Activated T-helper 9 cell treated with anti-CD3 and anti-CD28 coated beads, Interleukin-2, amount 50 U/mL, for 16 hours (primary cell): ENCODE data around the gene KIAA1328.
"Not testable (repeated sequence)": the region's sequence is repeated elsewhere in the genome, so short reads cannot be mapped to it uniquely, and the experiment has no call there.

ENCODE experiments used
- DNase-seq: peaks from one replicate; pipeline ENCODE4 v3.0.0-alpha.2; 2020; ENCODE audit warnings: low read depth

The KIAA1328 gene

DNA sequence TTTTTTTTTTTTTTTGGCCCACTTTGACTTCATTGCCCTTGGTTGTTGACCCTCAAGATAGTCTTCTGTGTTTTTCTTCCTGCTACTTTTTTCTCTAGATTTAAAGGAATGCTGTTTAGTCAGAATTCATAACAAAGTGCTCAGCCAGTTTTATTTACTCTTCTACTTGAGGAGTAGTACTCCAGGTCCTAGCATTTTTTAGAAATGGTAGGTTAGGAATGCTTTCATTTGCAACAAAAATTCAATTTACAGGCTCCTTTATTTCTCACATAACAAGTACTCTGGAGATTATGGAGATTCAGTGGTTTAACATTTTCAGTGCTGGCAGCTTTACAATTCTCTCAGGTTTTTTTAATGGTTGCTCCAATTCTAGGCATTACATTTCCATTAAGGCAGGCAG, 58.2 kb downstream of the KIAA1328 start:
- DNase-seq, result no peak

DNA sequence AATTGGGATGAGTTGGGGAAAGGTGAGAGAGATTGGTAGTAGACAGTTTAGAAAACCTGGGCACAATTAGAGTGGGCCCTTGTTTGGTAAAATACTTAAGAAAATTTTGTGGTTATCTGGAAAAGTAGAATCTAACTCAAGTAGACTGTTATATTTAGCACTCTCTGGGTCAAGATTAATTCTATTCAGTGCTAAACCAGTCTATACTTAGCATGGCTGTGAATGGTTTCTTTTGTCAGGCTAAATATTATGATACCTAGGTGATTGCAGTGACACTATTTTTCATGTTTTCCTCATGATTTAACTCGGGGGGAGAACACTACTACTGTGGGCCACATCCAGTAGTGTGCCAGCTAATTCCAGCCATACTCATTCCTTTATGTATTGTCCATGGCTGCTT, 58.9 kb downstream of the KIAA1328 start:
- DNase-seq, result no peak

DNA sequence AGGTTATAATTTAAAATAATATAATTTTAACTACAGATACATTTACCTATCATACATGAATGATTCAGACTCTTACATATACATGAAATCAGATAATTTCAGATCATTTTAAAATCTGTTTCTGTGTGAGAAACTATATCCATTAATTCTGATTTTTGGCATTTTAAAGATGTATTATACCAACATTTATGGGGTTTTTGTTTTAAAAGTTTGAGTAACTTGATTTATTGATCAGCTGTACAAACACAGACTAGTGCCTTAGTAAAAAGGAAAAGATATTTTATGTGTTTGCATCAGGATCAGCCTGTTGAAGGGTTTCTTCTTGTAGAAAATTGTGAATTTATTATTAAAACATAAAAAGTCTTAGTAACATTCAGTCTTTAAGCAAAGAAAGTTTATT, 59.9 kb downstream of the KIAA1328 start:
- DNase-seq, result no peak

DNA sequence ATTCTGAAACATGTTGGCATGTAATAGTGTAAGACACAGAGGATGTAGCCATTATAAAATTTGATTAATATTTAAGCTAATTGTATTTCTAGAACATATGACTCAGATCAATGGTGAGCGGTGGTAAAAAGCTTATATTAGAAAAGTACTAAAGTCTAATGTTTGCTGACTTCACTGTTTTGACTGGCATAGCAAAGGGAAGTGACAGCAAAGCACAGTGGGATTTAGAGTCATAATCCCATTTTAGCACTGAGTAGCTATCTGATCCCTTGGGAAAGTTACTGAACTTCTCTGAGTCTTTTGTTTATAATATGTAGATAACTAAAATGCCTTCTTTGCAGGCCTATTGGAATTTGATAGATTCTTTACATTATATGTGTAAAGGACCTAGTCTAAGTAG, 60.4 kb downstream of the KIAA1328 start:
- no peak for DNase-seq

DNA sequence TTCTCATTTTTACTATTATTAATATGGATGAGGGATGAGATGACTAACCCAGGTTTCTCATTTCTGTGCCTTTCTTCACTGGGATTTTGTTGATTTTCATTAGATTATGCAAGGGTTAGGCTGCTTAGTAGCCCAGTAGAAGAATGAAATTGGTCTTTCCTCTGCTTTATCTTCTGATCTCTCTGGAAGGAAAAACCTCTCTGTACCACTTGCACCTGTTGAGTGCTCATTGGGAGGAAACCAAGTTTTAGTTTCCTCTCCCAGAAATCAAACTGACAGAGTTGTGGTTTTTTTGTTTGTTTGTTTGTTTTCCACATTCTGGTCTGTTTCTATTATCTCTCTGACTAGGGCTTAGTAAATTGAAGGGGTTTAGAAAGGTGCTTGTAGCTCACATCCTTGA, 60.8 kb downstream of the KIAA1328 start:
- DNase-seq, result no peak

DNA sequence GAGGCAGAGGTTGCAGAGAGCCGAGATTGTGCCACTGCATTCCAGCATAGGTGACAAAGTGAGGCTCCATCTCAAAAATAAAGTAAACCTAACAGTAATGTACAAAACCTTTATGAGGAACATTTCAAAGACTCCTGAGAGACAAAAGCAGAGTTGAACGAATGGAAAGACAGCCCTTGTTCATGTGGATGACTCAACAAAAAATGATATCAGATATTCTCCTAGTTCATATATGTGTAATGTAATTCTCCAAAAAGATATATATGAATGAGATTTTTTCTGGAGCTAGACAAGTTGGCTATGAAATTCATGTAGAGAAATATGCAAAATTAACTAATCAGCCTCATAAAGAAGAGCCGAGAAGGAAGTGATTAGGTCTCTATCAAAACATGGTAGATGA, 61.7 kb downstream of the KIAA1328 start:
- DNase-seq, result no peak

DNA sequence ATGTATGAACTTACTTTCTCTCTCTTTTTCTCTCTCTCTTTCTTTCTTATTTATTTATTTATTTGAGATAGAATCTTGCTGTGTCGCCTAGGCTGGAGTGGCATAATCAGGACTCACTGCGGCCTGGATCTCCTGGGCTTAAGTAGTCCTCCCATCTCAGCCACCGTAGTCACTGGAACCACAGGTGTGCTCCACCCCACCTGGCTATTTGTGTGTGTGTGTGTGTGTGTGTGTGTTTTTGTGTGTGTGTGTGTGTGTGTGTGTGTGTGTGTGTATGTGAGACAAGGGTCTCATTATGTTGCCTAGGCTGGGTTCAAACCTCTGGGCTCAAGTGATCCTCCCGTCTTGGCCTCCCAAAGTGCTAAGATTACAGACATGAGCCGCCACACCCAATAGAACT, 64.3 kb downstream of the KIAA1328 start:
- DNase-seq, result no peak

DNA sequence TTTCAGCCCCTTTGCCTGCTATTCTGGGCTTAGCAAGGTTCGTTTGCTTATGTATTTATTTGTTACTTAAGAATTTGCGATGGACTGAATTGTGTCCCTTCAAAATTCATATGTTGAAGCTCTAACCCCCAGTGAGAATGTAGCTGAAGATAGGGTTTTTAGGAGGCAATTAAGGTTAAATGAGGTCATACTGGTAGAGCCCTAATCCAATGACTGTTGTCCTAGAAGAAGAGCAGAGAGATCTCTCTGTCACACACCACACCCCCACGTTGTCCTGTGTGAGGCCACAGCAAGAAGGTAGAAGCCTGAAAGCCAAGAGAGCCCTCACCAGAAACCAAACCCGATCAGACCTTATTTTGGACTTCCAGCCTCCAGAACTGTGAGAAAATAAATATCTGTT, 66.7 kb downstream of the KIAA1328 start:
- DNase-seq, result no peak

DNA sequence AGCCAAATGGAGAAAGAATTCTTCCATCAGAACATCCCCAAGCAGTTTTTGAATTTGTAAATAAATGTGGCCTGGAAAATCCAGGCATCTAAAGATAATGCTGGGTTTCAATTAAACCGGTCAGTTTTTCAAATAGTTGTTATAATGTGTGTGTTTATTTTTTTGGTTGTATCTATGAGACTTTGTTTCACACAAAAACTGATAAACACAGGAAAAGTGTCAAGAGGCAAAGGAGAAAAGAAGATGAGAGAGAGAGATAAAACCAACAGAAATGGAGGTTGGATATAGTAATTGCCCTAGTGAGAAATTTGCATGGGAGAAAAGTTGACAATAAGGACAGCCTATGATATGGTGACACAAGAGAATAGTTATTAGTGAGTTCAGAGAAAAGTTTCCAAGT, 68.3 kb downstream of the KIAA1328 start:
- DNase-seq, result no peak

DNA sequence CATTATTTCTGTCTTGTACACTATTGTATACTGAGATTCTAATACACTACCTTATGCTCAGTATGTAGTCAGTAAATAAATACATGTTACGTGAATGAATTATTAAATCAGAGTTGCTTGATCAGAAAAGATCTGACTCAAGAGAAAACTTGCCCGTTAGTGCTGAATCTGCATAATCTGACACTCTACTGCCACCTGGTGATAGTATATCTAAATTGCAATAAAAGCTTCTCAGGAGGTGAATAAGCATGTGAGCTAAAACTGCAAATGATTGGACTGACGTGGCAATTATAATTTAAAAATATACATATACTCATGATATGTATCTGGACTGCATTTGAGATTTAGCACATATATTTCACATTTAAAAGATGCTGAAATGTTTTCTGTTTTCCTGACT, 70.4 kb downstream of the KIAA1328 start:
- no peak for DNase-seq

DNA sequence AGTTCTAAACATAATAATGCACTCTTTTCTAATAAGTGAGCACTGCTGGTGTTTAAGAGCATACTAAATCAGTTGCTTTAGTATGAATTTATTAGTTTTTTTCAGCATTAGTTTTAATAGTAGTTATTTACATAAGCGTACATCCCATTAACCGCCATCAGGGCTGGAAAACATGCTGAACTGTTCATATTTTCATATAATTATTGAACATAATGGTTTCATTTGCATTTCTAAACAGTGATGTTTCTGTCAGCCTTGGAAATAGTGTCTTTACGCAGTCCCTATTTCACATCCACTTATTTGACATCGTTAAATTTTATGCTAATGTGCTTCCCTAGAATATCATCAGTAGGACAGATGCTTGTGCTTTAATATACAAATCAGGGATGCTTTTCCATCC, 71.5 kb downstream of the KIAA1328 start:
- no peak for DNase-seq

DNA sequence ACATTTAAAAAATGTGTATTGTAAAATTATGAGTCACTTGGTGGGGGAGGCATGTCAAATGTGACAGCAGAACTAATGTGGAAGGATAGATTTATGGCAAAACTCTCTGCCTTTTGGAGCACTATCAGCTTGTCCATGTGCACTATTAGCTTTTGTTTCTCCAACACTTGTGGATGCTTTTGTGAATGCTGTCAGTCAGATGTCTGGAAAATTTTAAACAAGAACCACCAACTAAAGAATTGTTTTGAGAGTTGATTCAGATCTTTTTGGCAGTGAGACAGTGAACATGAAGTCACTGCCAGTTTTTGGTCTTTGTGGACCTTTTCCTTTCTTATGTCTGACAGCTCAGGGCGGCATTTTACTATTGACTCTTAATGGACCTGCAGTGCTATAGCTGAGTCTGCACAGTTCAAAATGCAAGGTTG, 72.4 kb downstream of the KIAA1328 start:
- no peak for DNase-seq

DNA sequence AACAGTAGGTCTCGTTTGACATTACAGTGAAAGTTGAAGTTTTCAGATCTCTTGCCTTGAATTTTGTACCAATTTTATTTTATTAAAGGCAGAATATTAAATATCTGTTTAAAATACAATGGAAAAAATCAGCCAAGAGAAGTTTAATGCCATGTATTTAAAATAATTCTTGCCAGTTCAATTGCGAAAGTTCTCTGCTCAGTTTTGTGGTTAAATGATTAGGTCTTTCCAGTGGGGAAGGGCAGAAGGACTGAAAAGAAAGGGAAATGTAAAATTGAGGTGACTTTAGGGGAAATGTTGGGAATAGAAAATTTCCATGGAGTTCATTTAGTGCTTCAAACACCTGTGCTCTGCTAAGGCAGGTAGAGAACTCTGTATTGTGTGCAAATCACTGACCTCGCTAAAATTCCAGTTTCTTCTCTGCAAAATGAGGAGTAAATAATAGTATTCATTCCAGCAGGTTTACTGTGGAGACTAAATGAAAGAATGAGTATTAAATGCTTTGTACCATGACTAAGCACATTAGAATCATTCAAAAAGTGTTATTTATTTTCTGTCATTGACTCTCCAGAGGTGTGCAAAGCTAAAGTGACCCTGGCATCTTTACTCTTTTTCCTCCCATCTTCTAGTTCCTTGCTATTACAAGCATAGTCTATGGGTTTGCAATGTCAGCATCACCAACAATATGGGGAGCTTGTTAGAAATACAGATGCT, 74.4 kb downstream of the KIAA1328 start:
- no peak for DNase-seq

DNA sequence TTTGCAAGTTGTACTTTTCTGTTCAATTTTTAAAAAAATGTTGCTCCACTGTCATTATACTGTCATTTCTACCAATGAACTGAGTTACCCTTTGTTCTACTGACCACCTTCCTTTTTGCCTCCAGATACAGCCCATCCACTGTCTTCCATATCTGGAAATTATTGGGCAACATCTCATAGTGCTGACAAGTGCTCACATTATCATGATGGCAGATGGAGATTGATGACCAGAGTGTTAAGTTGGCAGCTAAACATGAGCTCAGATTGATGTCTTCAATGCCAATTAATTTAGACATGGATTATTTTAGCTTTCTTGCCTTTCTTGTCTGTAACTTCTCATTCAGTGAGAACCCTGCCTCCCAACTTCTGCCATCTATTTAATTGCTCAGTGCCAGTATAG, 76.6 kb downstream of the KIAA1328 start:
- DNase-seq, result no peak

DNA sequence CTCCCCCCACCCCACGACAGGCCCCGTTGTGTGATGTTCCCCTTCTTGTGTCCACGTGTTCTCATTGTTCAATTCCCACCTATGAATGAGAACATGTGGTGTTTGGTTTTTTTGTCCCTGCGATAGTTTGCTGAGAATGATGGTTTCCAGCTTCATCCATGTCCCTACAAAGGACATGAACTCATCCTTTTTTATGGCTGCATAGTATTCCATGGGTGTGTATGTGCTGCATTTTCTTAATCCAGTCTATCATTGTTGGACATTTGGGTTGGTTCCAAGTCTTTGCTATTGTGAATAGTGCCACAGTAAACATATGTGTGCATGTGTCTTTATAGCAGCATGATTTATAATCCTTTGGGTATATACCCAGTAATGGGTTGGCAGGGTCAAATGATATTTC, 80.4 kb downstream of the KIAA1328 start:
- DNase-seq, result not testable (repeated sequence)

DNA sequence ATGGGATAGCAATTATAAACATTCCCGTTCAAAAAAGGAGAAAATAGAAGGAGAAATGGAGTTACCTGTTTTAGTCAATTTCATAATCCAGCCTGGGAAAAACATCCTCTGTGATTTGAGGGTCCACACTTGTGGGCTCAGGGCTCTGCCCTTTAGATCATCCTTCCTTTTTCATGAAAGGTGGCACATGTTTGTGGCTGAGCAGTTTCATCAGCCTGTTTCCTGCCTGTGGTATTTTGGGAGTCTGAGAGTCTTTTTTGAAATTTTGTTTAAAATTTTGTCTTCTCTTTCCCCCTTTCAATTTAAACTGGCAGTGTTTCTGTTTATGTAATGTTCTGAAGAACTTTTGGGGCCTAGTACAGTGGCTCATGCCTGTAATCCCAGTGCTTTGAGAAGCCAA, 84.0 kb downstream of the KIAA1328 start:
- no peak for DNase-seq

DNA sequence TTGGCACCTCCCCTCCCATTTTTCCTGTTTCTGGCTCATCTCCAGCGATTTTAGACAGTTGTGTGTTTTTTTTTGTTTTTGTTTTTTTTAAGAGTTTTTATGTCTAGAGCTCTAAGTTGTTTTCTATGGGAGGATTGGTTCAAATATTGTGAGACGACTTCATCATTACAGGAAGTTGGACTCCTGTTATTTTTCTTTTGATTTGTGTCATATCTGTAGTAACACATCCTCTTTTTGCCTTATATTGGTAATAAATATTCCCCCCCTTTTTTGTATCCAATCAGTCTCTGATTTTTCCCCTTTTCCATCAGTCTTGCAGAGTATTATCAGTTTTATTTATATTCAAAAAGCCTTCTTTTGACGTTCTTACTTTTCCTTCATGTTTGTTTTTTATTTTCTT, 89.0 kb downstream of the KIAA1328 start:
- no peak for DNase-seq

DNA sequence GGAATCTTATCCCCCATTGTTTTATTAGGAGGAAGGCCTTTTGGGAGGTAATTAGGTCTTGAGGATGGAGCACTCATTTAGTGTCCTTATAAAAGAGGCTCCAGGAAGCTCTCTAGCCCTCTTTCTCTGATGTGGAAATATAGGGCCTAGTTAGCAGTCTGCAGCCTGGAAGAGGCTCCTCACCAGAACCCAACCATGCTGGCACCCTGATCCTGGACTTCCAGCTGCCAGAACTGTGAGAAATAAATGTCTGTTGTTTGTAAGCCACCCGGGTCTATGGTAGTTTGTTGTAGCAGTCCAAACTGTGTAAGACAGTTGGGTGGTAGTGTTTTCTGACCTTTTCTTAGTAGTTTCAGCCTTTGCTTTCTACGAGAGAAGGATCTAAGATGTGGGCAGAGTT, 100.7 kb downstream of the KIAA1328 start:
- DNase-seq, result no peak

DNA sequence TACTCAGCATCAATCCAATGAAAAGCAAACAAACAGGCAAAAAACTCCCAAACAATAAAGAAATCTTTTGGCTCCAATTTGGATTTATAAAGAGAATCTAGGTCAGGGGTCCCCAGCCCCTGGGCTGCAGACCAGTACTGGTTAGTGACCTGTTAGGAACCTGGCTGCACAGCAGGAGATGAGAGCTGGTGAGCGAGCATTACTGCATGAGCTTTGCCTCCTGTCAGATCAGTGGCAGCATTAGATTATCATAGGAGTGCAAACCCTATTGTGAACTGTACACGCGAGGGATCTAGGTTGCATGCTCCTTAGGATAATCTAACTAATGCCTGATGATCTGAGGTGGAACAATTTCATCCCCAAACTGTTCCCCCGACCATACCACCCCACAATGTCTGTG, 102.2 kb downstream of the KIAA1328 start:
- no peak for DNase-seq

DNA sequence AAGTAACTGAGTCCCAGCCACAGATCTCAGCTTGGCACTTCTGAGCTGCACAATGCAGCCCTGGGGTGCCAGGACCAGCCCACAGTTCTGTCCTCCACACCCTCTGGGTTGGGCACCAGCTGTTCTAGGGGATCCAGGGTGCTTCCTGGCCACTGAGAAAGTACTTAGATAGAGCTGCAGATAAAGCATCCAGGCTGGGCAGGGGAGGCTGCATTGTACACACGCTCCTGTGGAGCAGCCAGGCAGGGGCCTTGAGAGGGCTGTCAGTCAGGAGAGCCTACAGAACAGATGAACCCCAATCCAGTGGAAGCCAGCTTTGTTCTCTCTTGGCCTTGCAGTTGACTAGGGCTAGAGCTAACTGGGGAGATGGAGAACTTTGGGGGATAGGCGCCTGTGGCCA, 104.6 kb downstream of the KIAA1328 start:
- DNase-seq, result no peak

DNA sequence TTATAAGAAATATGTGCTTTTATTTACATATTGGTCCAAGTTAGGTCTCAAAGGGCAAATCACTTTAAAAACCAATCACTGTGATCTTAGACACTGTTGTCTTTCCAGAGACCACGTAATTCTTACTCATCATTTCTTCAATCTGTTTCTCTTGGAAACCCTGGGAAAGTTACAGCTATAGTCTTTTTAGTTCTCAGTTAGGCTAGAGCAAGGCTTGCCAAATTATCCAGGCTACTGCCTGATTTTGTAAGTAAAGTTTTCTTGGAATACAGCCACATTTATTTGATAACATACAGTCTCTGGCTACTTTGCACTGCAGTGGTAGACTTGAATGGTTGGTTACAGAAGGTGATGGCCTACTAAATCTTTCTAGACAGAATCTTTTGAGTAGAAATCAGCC, 106.0 kb downstream of the KIAA1328 start:
- no peak for DNase-seq

DNA sequence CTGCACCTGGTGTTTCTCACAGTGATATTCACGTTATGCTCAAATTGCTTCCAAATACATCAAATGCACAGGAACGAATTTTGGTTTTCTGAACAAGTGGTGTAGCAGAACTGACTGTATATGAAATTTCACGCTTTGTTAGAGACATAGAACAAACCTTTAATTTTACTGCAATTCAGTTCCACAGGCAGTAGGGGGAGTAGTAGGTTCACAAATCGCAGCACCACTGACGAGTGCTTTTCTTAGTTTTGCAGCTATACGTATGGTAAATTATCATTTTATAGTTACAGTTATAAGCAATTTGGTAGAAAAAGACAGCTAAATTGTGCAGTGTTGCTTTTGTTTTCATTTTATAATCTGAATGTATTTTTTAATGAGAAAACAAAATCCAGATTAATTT, 113.3 kb downstream of the KIAA1328 start:
- no peak for DNase-seq

DNA sequence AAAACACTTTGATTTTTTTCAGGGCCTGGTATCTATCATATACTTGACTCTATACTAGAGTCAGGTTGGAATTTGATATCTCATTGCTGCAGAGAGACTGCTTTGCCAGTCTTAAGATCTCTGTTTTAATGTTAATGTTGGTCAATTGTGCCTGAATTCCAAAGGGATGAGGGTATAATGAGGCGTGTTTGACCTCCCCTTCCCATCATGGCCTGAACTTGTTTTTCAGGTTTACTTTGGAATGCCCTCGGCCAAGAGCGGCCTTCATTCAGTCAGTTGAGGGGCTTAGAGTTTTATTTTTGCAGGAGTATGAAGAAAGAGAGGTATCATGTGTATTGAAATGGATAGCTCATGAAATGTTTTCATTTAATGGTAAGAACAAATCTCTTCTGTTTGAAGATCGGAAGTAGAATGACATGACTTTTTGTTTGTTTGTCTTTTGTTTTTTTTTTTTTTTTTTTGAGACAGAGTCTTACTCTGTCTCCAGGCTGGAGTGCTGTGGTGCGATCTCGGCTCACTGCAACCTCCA, 119.0 kb downstream of the KIAA1328 start:
- DNase-seq, result no peak

DNA sequence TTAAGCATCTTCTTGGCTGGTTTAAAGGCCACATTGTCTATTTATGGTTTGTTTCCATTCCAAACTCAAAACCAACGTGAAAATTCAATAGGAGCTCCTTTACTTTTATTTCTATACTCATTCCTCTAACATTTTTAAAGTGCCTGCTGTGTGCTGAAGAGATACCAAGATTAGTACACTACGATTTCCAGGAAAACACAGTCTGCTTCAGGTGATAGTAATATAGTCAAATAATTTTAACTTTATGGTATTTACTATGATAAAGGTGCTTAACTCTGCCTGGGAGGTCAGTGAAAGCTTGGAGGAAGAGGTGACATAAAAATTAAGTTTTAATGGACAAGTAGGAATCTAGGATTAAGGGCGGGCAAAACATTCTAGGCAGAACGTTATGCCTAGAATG, 121.4 kb downstream of the KIAA1328 start:
- no peak for DNase-seq
